ENCODE measurements around the gene OR4N2.

DNA sequence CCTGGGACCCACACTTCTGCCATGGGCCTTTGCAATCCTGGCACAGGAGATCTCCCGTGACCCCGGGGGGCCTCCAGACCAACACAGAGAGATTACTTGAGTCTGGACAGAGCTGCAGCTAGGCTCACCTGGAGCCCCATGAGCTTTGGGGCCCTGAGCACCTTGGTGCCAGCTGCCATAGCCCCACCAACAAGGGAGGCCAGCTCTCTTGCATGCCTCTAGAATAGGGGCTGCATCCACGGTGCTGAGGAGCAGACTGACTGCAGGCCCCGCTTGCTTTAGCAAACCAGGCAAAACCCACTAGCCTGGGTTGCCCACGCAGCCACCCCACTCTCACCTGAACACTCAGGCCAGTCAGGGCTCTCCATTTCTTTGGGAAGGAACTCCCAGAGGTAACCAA, 3.7 kb upstream of the OR4N2 start:
- TF ChIP-seq, protein P1, sequence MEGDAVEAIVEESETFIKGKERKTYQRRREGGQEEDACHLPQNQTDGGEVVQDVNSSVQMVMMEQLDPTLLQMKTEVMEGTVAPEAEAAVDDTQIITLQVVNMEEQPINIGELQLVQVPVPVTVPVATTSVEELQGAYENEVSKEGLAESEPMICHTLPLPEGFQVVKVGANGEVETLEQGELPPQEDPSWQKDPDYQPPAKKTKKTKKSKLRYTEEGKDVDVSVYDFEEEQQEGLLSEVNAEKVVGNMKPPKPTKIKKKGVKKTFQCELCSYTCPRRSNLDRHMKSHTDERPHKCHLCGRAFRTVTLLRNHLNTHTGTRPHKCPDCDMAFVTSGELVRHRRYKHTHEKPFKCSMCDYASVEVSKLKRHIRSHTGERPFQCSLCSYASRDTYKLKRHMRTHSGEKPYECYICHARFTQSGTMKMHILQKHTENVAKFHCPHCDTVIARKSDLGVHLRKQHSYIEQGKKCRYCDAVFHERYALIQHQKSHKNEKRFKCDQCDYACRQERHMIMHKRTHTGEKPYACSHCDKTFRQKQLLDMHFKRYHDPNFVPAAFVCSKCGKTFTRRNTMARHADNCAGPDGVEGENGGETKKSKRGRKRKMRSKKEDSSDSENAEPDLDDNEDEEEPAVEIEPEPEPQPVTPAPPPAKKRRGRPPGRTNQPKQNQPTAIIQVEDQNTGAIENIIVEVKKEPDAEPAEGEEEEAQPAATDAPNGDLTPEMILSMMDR (IDR thresholded peaks at IDR 0.05 in 2 of 3, conservative IDR thresholded peaks at IDR 0.05 in 1 of 3; ENCODE audit: control insufficient read depth in 2 of 3, extremely low read depth in 1 of 3, insufficient read depth in 1 of 3, low read depth in 3 of 3, low read length in 3 of 3): no peak
- TF ChIP-seq IRF4 (IDR thresholded peaks at IDR 0.05; ENCODE audit: low read depth, low read length) (no peak), NRF1 (conservative IDR thresholded peaks at IDR 0.05; ENCODE audit: low read depth, low read length) (no peak), POLR2AphosphoS5 (IDR thresholded peaks at IDR 0.05; ENCODE audit: low read length) (no peak), EZH2 (IDR thresholded peaks at IDR 0.05; ENCODE audit: borderline replicate concordance, control insufficient read depth, low read depth, low read length) (no peak), RELA (IDR thresholded peaks at IDR 0.05; ENCODE audit: borderline replicate concordance, partially characterized antibody) (no peak), EP300 (IDR thresholded peaks at IDR 0.05; ENCODE audit: borderline replicate concordance in 1 of 2, control insufficient read depth in 1 of 2, low read depth in 2 of 2, low read length in 2 of 2) (no peak), POLR2A (IDR thresholded peaks at IDR 0.05; ENCODE audit: low read depth, low read length) (no peak), SMC3 (IDR thresholded peaks at IDR 0.05; ENCODE audit: borderline replicate concordance, low read length) (no peak), HDAC2 (IDR thresholded peaks at IDR 0.05) (no peak), YY1 (IDR thresholded peaks at IDR 0.05; ENCODE audit: low read depth, low read length) (no peak)
- TF ChIP-seq, protein P2, sequence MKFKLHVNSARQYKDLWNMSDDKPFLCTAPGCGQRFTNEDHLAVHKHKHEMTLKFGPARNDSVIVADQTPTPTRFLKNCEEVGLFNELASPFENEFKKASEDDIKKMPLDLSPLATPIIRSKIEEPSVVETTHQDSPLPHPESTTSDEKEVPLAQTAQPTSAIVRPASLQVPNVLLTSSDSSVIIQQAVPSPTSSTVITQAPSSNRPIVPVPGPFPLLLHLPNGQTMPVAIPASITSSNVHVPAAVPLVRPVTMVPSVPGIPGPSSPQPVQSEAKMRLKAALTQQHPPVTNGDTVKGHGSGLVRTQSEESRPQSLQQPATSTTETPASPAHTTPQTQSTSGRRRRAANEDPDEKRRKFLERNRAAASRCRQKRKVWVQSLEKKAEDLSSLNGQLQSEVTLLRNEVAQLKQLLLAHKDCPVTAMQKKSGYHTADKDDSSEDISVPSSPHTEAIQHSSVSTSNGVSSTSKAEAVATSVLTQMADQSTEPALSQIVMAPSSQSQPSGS (IDR thresholded peaks at IDR 0.05; ENCODE audit: low read length): no peak
- TF ChIP-seq, protein P3, sequence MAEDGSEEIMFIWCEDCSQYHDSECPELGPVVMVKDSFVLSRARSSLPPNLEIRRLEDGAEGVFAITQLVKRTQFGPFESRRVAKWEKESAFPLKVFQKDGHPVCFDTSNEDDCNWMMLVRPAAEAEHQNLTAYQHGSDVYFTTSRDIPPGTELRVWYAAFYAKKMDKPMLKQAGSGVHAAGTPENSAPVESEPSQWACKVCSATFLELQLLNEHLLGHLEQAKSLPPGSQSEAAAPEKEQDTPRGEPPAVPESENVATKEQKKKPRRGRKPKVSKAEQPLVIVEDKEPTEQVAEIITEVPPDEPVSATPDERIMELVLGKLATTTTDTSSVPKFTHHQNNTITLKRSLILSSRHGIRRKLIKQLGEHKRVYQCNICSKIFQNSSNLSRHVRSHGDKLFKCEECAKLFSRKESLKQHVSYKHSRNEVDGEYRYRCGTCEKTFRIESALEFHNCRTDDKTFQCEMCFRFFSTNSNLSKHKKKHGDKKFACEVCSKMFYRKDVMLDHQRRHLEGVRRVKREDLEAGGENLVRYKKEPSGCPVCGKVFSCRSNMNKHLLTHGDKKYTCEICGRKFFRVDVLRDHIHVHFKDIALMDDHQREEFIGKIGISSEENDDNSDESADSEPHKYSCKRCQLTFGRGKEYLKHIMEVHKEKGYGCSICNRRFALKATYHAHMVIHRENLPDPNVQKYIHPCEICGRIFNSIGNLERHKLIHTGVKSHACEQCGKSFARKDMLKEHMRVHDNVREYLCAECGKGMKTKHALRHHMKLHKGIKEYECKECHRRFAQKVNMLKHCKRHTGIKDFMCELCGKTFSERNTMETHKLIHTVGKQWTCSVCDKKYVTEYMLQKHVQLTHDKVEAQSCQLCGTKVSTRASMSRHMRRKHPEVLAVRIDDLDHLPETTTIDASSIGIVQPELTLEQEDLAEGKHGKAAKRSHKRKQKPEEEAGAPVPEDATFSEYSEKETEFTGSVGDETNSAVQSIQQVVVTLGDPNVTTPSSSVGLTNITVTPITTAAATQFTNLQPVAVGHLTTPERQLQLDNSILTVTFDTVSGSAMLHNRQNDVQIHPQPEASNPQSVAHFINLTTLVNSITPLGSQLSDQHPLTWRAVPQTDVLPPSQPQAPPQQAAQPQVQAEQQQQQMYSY (CRISPR knock-in tag; IDR thresholded peaks at IDR 0.05): no peak
